Measurements from ENCODE around the gene OSTF1. TPM values are rescaled to one million over a fixed set of nuclear protein-coding genes. Genes with fewer than 3 reads are reported as not detected.

The OSTF1 gene
- polyA plus RNA-seq, 1 donor from 2014 or later = 8.8 TPM

DNA sequence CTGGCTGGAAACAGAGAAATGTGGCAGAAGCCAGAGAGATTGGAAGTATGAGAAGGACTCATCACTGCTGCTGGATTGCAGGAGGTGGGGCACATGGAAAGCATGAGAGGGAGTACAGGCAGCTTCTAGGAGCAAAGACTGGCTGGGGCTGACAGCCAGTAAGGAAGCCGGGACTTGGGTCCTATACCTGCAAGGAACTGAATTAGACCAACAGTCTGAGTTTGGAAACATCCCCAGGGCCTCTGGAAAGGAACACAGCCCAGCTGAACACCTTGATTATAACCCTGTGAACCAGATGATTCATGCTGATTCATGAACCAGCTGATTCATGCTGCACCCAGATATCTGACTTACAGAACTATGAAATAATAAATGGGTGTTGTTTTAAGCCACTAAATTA, 93.4 kb downstream of the OSTF1 start:
- Histone ChIP-seq H3F3A (ENCODE audit: insufficient read depth, low read length, poor library complexity, severe bottlenecking) (no peaks in the 10 kb centered on the region), H3K27ac (ENCODE audit: low read length) (no peak overlapping the region), H3K9me3 (ENCODE audit: low read length) (no peaks in the 10 kb centered on the region), H3K4me3 (ENCODE audit: low read length) (no peak overlapping the region), H3K36me3 (ENCODE audit: insufficient read depth, low read length) (no peaks in the 10 kb centered on the region), H3K79me2 (replicated peaks; ENCODE audit: insufficient read depth, low read length) (no peaks in the 10 kb centered on the region), H3K4me2 (ENCODE audit: low read length) (no peak overlapping the region), H3K9me2 (ENCODE audit: insufficient read depth, low read length) (no peaks in the 10 kb centered on the region), H2AFZ (ENCODE audit: low read depth, low read length) (no peak overlapping the region), H3K27me3 (ENCODE audit: insufficient read depth, low read depth, low read length) (no peaks in the 10 kb centered on the region), H4K20me1 (ENCODE audit: insufficient read depth) (no peaks in the 10 kb centered on the region), H3K9ac (ENCODE audit: low read length) (no peak overlapping the region)
- TF ChIP-seq SMC3 (conservative IDR thresholded peaks at IDR 0.05; ENCODE audit: poor library complexity) (no peak), EZH2 (IDR thresholded peaks at IDR 0.05; ENCODE audit: borderline replicate concordance, insufficient read depth, low read length, poor library complexity, severe bottlenecking) (no peak), TAF1 (IDR thresholded peaks at IDR 0.05; ENCODE audit: low read depth) (no peak), RAD21 (conservative IDR thresholded peaks at IDR 0.05) (no peak), MXI1 (conservative IDR thresholded peaks at IDR 0.05; ENCODE audit: poor library complexity, severe bottlenecking) (no peak)

DNA sequence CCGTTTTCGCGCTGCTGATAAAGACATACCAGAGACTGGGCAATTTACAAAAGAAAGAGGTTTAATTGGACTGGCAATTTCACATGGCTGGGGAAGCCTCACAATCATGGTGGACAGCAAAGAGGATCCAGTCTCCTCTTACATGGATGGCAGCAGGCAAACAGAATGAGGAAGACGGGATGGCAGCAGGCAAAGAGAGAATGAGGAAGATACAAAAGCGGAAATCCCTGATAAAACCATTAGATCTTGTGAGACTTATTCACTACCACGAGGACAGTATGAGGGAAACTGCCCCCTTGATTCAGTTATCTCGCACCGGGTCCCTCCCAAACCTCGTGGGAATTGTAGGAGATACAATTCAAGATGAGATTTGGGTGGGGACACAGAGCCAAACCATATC, 95.0 kb downstream of the OSTF1 start:
- Histone ChIP-seq H2AFZ (ENCODE audit: low read depth, low read length) (no peak overlapping the region), H4K20me1 (ENCODE audit: insufficient read depth) (no peaks in the 10 kb centered on the region), H3K9me2 (ENCODE audit: insufficient read depth, low read length) (no peaks in the 10 kb centered on the region), H3K79me2 (replicated peaks; ENCODE audit: insufficient read depth, low read length) (no peaks in the 10 kb centered on the region), H3K4me2 (ENCODE audit: low read length) (no peak overlapping the region), H3K27ac (ENCODE audit: low read length) (no peak overlapping the region), H3K9ac (ENCODE audit: low read length) (no peak overlapping the region), H3K4me3 (ENCODE audit: low read length) (no peak overlapping the region), H3K36me3 (ENCODE audit: insufficient read depth, low read length) (no peaks in the 10 kb centered on the region), H3F3A (ENCODE audit: insufficient read depth, low read length, poor library complexity, severe bottlenecking) (no peaks in the 10 kb centered on the region), H3K9me3 (ENCODE audit: low read length) (no peaks in the 10 kb centered on the region), H3K27me3 (ENCODE audit: insufficient read depth, low read depth, low read length) (no peaks in the 10 kb centered on the region)
- TF ChIP-seq RAD21 (conservative IDR thresholded peaks at IDR 0.05) (no peak), CTCF (IDR thresholded peaks at IDR 0.05; ENCODE audit: poor library complexity, severe bottlenecking) (no peak), TAF1 (IDR thresholded peaks at IDR 0.05; ENCODE audit: low read depth) (no peak), SMC3 (conservative IDR thresholded peaks at IDR 0.05; ENCODE audit: poor library complexity) (no peak), POLR2AphosphoS5 (IDR thresholded peaks at IDR 0.05) (no peak), EZH2 (IDR thresholded peaks at IDR 0.05; ENCODE audit: borderline replicate concordance, insufficient read depth, low read length, poor library complexity, severe bottlenecking) (no peak), MXI1 (conservative IDR thresholded peaks at IDR 0.05; ENCODE audit: poor library complexity, severe bottlenecking) (no peak), EP300 (conservative IDR thresholded peaks at IDR 0.05; ENCODE audit: poor library complexity, severe bottlenecking) (no peak)
- TF ChIP-seq, protein P1, sequence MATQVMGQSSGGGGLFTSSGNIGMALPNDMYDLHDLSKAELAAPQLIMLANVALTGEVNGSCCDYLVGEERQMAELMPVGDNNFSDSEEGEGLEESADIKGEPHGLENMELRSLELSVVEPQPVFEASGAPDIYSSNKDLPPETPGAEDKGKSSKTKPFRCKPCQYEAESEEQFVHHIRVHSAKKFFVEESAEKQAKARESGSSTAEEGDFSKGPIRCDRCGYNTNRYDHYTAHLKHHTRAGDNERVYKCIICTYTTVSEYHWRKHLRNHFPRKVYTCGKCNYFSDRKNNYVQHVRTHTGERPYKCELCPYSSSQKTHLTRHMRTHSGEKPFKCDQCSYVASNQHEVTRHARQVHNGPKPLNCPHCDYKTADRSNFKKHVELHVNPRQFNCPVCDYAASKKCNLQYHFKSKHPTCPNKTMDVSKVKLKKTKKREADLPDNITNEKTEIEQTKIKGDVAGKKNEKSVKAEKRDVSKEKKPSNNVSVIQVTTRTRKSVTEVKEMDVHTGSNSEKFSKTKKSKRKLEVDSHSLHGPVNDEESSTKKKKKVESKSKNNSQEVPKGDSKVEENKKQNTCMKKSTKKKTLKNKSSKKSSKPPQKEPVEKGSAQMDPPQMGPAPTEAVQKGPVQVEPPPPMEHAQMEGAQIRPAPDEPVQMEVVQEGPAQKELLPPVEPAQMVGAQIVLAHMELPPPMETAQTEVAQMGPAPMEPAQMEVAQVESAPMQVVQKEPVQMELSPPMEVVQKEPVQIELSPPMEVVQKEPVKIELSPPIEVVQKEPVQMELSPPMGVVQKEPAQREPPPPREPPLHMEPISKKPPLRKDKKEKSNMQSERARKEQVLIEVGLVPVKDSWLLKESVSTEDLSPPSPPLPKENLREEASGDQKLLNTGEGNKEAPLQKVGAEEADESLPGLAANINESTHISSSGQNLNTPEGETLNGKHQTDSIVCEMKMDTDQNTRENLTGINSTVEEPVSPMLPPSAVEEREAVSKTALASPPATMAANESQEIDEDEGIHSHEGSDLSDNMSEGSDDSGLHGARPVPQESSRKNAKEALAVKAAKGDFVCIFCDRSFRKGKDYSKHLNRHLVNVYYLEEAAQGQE (IDR thresholded peaks at IDR 0.05; ENCODE audit: borderline replicate concordance) = no peak
